SK-N-SH (cell line): Measurements from ENCODE around the gene MYO15A. TPM values are rescaled to one million over a fixed set of nuclear protein-coding genes. Genes with fewer than 3 reads are reported as not detected.

Experiments used
- CTCF ChIA-PET: fragments of 300-600, 350-600 bp; formaldehyde crosslinking; extraction: SDS; loops from one replicate; lab custom pipeline; 2021; lab: Yijun Ruan, JAX
- POLR2A ChIA-PET: fragments of 350-600 bp; sonication (Branson Sonifier 250); formaldehyde crosslinking; extraction: SDS; loops from one replicate; lab custom pipeline; 2020; ENCODE audit warnings: antibody characterized with exemption, inconsistent platforms; lab: Yijun Ruan, JAX
- DNase-seq: peaks from one replicate; pipeline ENCODE4 v3.0.0; 2012
- H2AFZ ChIP-seq: fragments of 200-600 bp; sonication (generic); 2 replicates; pipeline ENCODE4 v1.8.1; 2016; ENCODE audit warnings: antibody characterized with exemption, mild to moderate bottlenecking, low read depth
- H3F3A ChIP-seq: fragments of 200-600 bp; sonication (generic); replicated peaks from 2 replicates; pipeline ENCODE3; 2016; ENCODE audit warnings: antibody characterized with exemption, mild to moderate bottlenecking; ENCODE audit not compliant: insufficient read depth
- H3K27ac ChIP-seq, 2 experiments: fragments of 200-500 bp in 1 of 2; fragments of 200-600 bp in 1 of 2; sonication (Bioruptor generic) in 1 of 2; sonication (generic), shearing (Covaris generic) in 1 of 2; 2 replicates each; pipeline versions ENCODE4 v1.5.1 to v1.6.1; 2014 to 2016; ENCODE audit warnings: low read depth in 2 of 2, inconsistent platforms in 1 of 2, low read length in 1 of 2, mild to moderate bottlenecking in 1 of 2, mixed read lengths in 1 of 2
- H3K27me3 ChIP-seq: fragments of 200-600 bp; sonication (generic), shearing (Covaris generic); 2 replicates; pipeline ENCODE4 v1.6.1; 2016; ENCODE audit warnings: mixed run types; ENCODE audit not compliant: insufficient read depth
- H3K36me3 ChIP-seq, 2 experiments: fragments of 200-500 bp in 1 of 2; fragments of 200-600 bp in 1 of 2; sonication (Bioruptor generic) in 1 of 2; sonication (generic) in 1 of 2; replicated peaks in 1 of 2; 2 replicates each; pipeline versions ENCODE3 to v1.5.1; 2014 to 2016; ENCODE audit warnings: low read length in 1 of 2, mild to moderate bottlenecking in 1 of 2; ENCODE audit not compliant: insufficient read depth in 2 of 2, control insufficient read depth in 1 of 2
- H3K4me1 ChIP-seq, 2 experiments: fragments of 200-500 bp in 1 of 2; fragments of 200-600 bp in 1 of 2; sonication (Bioruptor generic) in 1 of 2; sonication (generic), shearing (Covaris generic) in 1 of 2; 2 replicates each; pipeline versions ENCODE4 v1.5.1 to v1.6.1; 2014 to 2016; ENCODE audit warnings: low read depth in 1 of 2, low read length in 1 of 2, mixed run types in 1 of 2; ENCODE audit not compliant: insufficient read depth in 2 of 2, control insufficient read depth in 1 of 2
- H3K4me2 ChIP-seq: fragments of 200-600 bp; sonication (generic), shearing (Covaris generic); 2 replicates; pipeline ENCODE4 v1.6.1; 2017; ENCODE audit warnings: mixed run types
- H3K4me3 ChIP-seq, 2 experiments: fragments of 200-500 bp in 1 of 2; fragments of 200-600 bp in 1 of 2; sonication (Bioruptor generic) in 1 of 2; sonication (generic), shearing (Covaris generic) in 1 of 2; 2 replicates each; pipeline versions ENCODE4 v1.5.1 to v1.8.1; 2014 to 2016; ENCODE audit warnings: low read depth in 2 of 2, inconsistent platforms in 1 of 2, low read length in 1 of 2, mild to moderate bottlenecking in 1 of 2, mixed read lengths in 1 of 2, moderate library complexity in 1 of 2
- H3K79me2 ChIP-seq: fragments of 200-600 bp; sonication (generic); 2 replicates; pipeline ENCODE4 v1.8.1; 2017; ENCODE audit warnings: mild to moderate bottlenecking; ENCODE audit not compliant: insufficient read depth
- H3K9ac ChIP-seq: fragments of 200-600 bp; sonication (generic); 2 replicates; pipeline ENCODE4 v1.6.1; 2017; ENCODE audit warnings: mixed run types
- H3K9me2 ChIP-seq: fragments of 200-600 bp; sonication (generic); 2 replicates; pipeline ENCODE4 v1.6.1; 2017; ENCODE audit warnings: mixed run types
- H3K9me3 ChIP-seq: fragments of 200-600 bp; sonication (generic); 2 replicates; pipeline ENCODE4 v1.6.1; 2017; ENCODE audit warnings: mixed run types, mild to moderate bottlenecking, moderate library complexity
- H4K20me1 ChIP-seq: fragments of 200-600 bp; sonication (generic); 2 replicates; pipeline ENCODE4 v1.6.1; 2017; ENCODE audit warnings: mild to moderate bottlenecking, mixed run types; ENCODE audit not compliant: insufficient read depth
- CHD2 ChIP-seq: fragments of 150-350 bp; IDR thresholded peaks from 2 replicates; pipeline ENCODE4 v1.6.1; 2018; ENCODE audit warnings: low read length; ENCODE audit not compliant: partially characterized antibody
- EZH2phosphoT487 ChIP-seq: fragments of 200-600 bp; sonication (generic); IDR thresholded peaks from 2 replicates; pipeline ENCODE4 v1.6.1; 2017; ENCODE audit warnings: low read depth, mixed run types, mild to moderate bottlenecking, antibody characterized with exemption, moderate library complexity, borderline replicate concordance
- FOXM1 ChIP-seq: IDR thresholded peaks from 2 replicates; pipeline ENCODE4 v1.4.0; 2012; ENCODE audit warnings: low read depth, mild to moderate bottlenecking
- GABPA ChIP-seq: IDR thresholded peaks from 2 replicates; pipeline ENCODE4 v1.4.0; 2012; ENCODE audit warnings: low read depth, mild to moderate bottlenecking
- GATA2 ChIP-seq: sonication (generic); formaldehyde crosslinking; IDR thresholded peaks from 2 replicates; pipeline ENCODE4 v1.5.0; 2020; ENCODE audit warnings: mild to moderate bottlenecking, missing genetic modification reagents
- MAX ChIP-seq: IDR thresholded peaks from 2 replicates; pipeline ENCODE4 v1.4.0; 2012; ENCODE audit warnings: low read depth
- MEF2A ChIP-seq: IDR thresholded peaks from 2 replicates; pipeline ENCODE4 v1.4.0; 2012; ENCODE audit warnings: low read depth, borderline replicate concordance
- NFIC ChIP-seq: IDR thresholded peaks from 2 replicates; pipeline ENCODE4 v1.4.0; 2012; ENCODE audit warnings: borderline replicate concordance
- NRF1 ChIP-seq: IDR thresholded peaks from 2 replicates; pipeline ENCODE4 v1.6.1; 2012; ENCODE audit warnings: low read depth, mild to moderate bottlenecking, low read length
- RAD21 ChIP-seq: IDR thresholded peaks from 2 replicates; pipeline ENCODE4 v1.6.1; 2012; ENCODE audit warnings: mild to moderate bottlenecking, low read length
- RCOR1 ChIP-seq: fragments of 150-350 bp; IDR thresholded peaks from 2 replicates; pipeline ENCODE4 v1.6.1; 2017; ENCODE audit warnings: antibody characterized with exemption, low read length
- REST ChIP-seq: IDR thresholded peaks from 2 replicates; pipeline ENCODE4 v1.6.1; 2012; ENCODE audit warnings: mild to moderate bottlenecking, low read depth, low read length, moderate library complexity
- TEAD4 ChIP-seq: IDR thresholded peaks from 2 replicates; pipeline ENCODE4 v1.4.0; 2012; ENCODE audit warnings: mild to moderate bottlenecking, borderline replicate concordance; ENCODE audit not compliant: insufficient read depth
- USF1 ChIP-seq: IDR thresholded peaks from 2 replicates; pipeline ENCODE4 v1.4.0; 2012; ENCODE audit warnings: low read depth, borderline replicate concordance
- USF2 ChIP-seq: fragments of 150-350 bp; IDR thresholded peaks from 2 replicates; pipeline ENCODE4 v1.6.1; 2017; ENCODE audit warnings: antibody characterized with exemption, low read length, low read depth, borderline replicate concordance
- ZBTB33 ChIP-seq: IDR thresholded peaks from 2 replicates; pipeline ENCODE4 v1.4.0; 2012; ENCODE audit warnings: low read depth, borderline replicate concordance
- WGBS: methylation state at CpG from one replicate; pipeline ENCODE4 v1.1.6; 2017; ENCODE audit warnings: low lambda C conversion rate; 5-methylcytosine and 5-hydroxymethylcytosine counted together
- polyA plus RNA-seq, 3 experiments: library from polyadenylated mRNA; depleted of rRNA; stranded (reverse); fragments of >200 nt; gene quantifications; 2 replicates each; pipeline ENCODE4 v1.2.3, GENCODE V29; 2012

The MYO15A gene
- polyA plus RNA-seq, 1 of the 3 experiments (the other 2 are of a cell fraction), result 0.43 TPM

- Histone ChIP-seq H3K9me3 (no peaks in the 10 kb centered on the region), H2AFZ (no peak overlapping the region), H3K4me1 (peaks cover 0 to 9% of the 10 kb centered on the region in 2 experiments; a peak in 2 of 4 replicates), H3K36me3 (peaks cover 29 to 39% of the 10 kb centered on the region in 2 experiments), H3F3A (no peaks in the 10 kb centered on the region), H4K20me1 (peaks cover 77% of the 10 kb centered on the region), H3K4me3 (no peak overlapping the region), H3K27ac (no peak overlapping the region), H3K4me2 (no peak overlapping the region), H3K9ac (no peak overlapping the region), H3K27me3 (no peaks in the 10 kb centered on the region), H3K9me2 (no peaks in the 10 kb centered on the region), H3K79me2 (peaks cover 97% of the 10 kb centered on the region)
- no peak for DNase-seq
- ChIA-PET CTCF (interaction anchor here (1.7 to 2.1 kb wide), 2 partner anchors 9 to 17 kb away, joined by 7 to 9 read pairs; no protein-coding TSS in a partner anchor), POLR2A (interaction anchor here (1.1 to 1.2 kb wide), 2 partner anchors 18 kb away, joined by 3 to 5 read pairs; partner anchors contain the start of gene ALKBH5)
- TF ChIP-seq EZH2phosphoT487, result no peak
- TF ChIP-seq NRF1, result no peak
- TF ChIP-seq CHD2, result no peak
- TF ChIP-seq GABPA, result no peak
- no peak for TF ChIP-seq ZBTB33
- no peak for TF ChIP-seq RAD21
- no peak for TF ChIP-seq GATA2 (CRISPR knock-in tag)
- no peak for TF ChIP-seq RCOR1
- no peak for TF ChIP-seq USF2
- TF ChIP-seq NFIC, result no peak
- no peak for TF ChIP-seq MEF2A
- TF ChIP-seq MAX, result no peak
- TF ChIP-seq FOXM1, result no peak
- no peak for TF ChIP-seq REST
- no peak for TF ChIP-seq USF1
- TF ChIP-seq TEAD4, result no peak
- 97% methylated on average over 4 of the region's 4 CpGs for WGBS
Measured at GRCh38 chr17:18201108-18201507, 92.6 kb downstream of the MYO15A start.
